T-helper 22 cell (primary cell): ENCODE results near the gene PRKAG1.
A peak's percentile ranks its signal among the peaks of the same experiment; 100 is the strongest.

Experiments used
- DNase-seq: peaks from one replicate; pipeline ENCODE4 v3.0.0-alpha.2; 2020; ENCODE audit warnings: low read depth

The PRKAG1 gene

GRCh38 chr12:49010092-49010668 lies 8.4 kb downstream of the PRKAG1 start:
- DNase-seq, result no peak

GRCh38 chr12:49008943-49009342 lies 9.6 kb downstream of the PRKAG1 start:
- no peak for DNase-seq

- DNase-seq, result no peak
Observed at GRCh38 chr12:49000346-49000745, 18.2 kb downstream of the PRKAG1 start.

GRCh38 chr12:48999371-49000131 lies 19.0 kb downstream of the PRKAG1 start, which contains the start of gene DDN:
Gene DDN (minus strand): TSS chr12:48999375. CDS start chr12:48999287, 88 bp downstream.
- DNase-seq, result no peak

GRCh38 chr12:48998497-48999353 lies 19.9 kb downstream of the PRKAG1 start:
- no peak for DNase-seq

GRCh38 chr12:48997719-48998496 lies 20.7 kb downstream of the PRKAG1 start:
- DNase-seq, result no peak

- peak; percentile 55 for DNase-seq
Observed at GRCh38 chr12:48996794-48997718, 21.5 kb downstream of the PRKAG1 start.

GRCh38 chr12:48995086-48995879 lies 23.3 kb downstream of the PRKAG1 start:
- no peak for DNase-seq

GRCh38 chr12:48994224-48995085 lies 24.1 kb downstream of the PRKAG1 start:
- no peak for DNase-seq

- DNase-seq, result no peak
Observed at GRCh38 chr12:48993787-48994186, 24.8 kb downstream of the PRKAG1 start.

- no peak for DNase-seq
Observed at GRCh38 chr12:48991247-48992050, 27.1 kb downstream of the PRKAG1 start.

GRCh38 chr12:48990552-48990951 lies 28.0 kb downstream of the PRKAG1 start:
- DNase-seq, result no peak

GRCh38 chr12:48988030-48988649 lies 30.4 kb downstream of the PRKAG1 start:
- DNase-seq, result no peak

- DNase-seq, result no peak
Observed at GRCh38 chr12:48986720-48987291, 31.8 kb downstream of the PRKAG1 start.

GRCh38 chr12:48985901-48986300 lies 32.7 kb downstream of the PRKAG1 start:
- DNase-seq, result no peak

GRCh38 chr12:48985475-48985897 lies 33.1 kb downstream of the PRKAG1 start:
- no peak for DNase-seq

GRCh38 chr12:48982397-48983080 lies 36.0 kb downstream of the PRKAG1 start:
- DNase-seq, result no peak
